A673 (cell line): ENCODE data around the gene SMARCD2. TPM values are rescaled to one million over a fixed set of nuclear protein-coding genes. Genes with fewer than 3 reads are reported as not detected.
"Not testable (repeated sequence)": the region's sequence is repeated elsewhere in the genome, so short reads cannot be mapped to it uniquely, and the experiment has no call there.

ENCODE experiments used
- BruUV-seq: library from RNA; stranded (reverse); fragments of 400-500 nt; replicated peaks from 2 replicates; lab custom pipeline; 2021; lab: Mats Ljungman, UMichigan
- CTCF ChIA-PET: fragments of 300-600 bp; sonication (Branson Sonifier 250); formaldehyde crosslinking; loops from one replicate; lab custom pipeline; 2022; ENCODE audit warnings: antibody characterized with exemption; lab: Charles Lee
- POLR2A ChIA-PET: fragments of 300-600 bp; sonication (Branson Sonifier 250); formaldehyde crosslinking; loops from one replicate; lab custom pipeline; 2022; ENCODE audit warnings: antibody characterized with exemption; ENCODE audit not compliant: low non-redundant PET; lab: Charles Lee
- DNase-seq: peaks from one replicate; pipeline ENCODE4 v3.0.0-alpha.2; 2015; ENCODE audit warnings: low spot score
- H3K27ac ChIP-seq: fragments of 200-600 bp; sonication (generic); 2 replicates; pipeline ENCODE4 v1.5.1; 2016; ENCODE audit warnings: mixed run types, low read depth, mild to moderate bottlenecking, mixed read lengths, antibody characterized with exemption, low read length; ENCODE audit not compliant: poor library complexity, severe bottlenecking
- H3K27me3 ChIP-seq: fragments of 200-600 bp; sonication (generic); replicated peaks from 2 replicates; pipeline ENCODE4 v1.6.1; 2017; ENCODE audit warnings: mixed run types, low read depth, mild to moderate bottlenecking, mixed read lengths, antibody characterized with exemption, low read length; ENCODE audit not compliant: insufficient read depth, poor library complexity
- H3K36me3 ChIP-seq: fragments of 200-600 bp; sonication (generic); 2 replicates; pipeline ENCODE4 v1.6.1; 2016; ENCODE audit warnings: mixed run types, mild to moderate bottlenecking, mixed read lengths, antibody characterized with exemption, low read length; ENCODE audit not compliant: insufficient read depth, poor library complexity, severe bottlenecking
- H3K4me1 ChIP-seq: fragments of 200-600 bp; sonication (generic); 2 replicates; pipeline ENCODE4 v1.6.1; 2017; ENCODE audit warnings: mixed run types, mild to moderate bottlenecking, mixed read lengths, antibody characterized with exemption, low read length; ENCODE audit not compliant: insufficient read depth, poor library complexity, severe bottlenecking
- H3K4me3 ChIP-seq: fragments of 200-600 bp; sonication (generic); 2 replicates; pipeline ENCODE4 v1.5.1; 2016; ENCODE audit warnings: low read depth, mixed run types, mild to moderate bottlenecking, mixed read lengths, low read length; ENCODE audit not compliant: poor library complexity, severe bottlenecking
- H3K9me3 ChIP-seq: fragments of 200-600 bp; sonication (generic); 2 replicates; pipeline ENCODE4 v1.6.1; 2016; ENCODE audit warnings: mixed run types, low read depth, mild to moderate bottlenecking, mixed read lengths, antibody characterized with exemption, low read length; ENCODE audit not compliant: poor library complexity, severe bottlenecking
- EZH2 ChIP-seq: fragments of 200-600 bp; sonication (generic); IDR thresholded peaks from 2 replicates; pipeline ENCODE4 v1.6.1; 2017; ENCODE audit warnings: borderline replicate concordance, low read depth, mild to moderate bottlenecking, mixed read lengths, antibody characterized with exemption, low read length; ENCODE audit not compliant: poor library complexity, severe bottlenecking
- intact Hi-C: fragments of 100-400 bp; cut with micrococcal nuclease; formaldehyde crosslinking; loops from one replicate; pipeline ENCODE4 v1.10.0; 2022; ENCODE audit not compliant: unreplicated experiment
- total RNA-seq: library from RNA; stranded (reverse); gene quantifications from 2 replicates; pipeline ENCODE4 v1.2.3, GENCODE V29; 2021
- TF ChIP-seq, protein P1 (sequence below): fragments of 300-800, 200-600 bp; sonication (generic); conservative IDR thresholded peaks from 2 replicates; pipeline ENCODE4 v1.5.1; 2017; ENCODE audit warnings: low read depth, mild to moderate bottlenecking, antibody characterized with exemption, low read length, moderate library complexity, mixed read lengths

SMARCD2 gene
- total RNA-seq, 1 experiment from 2014 or later = 71.9 TPM

DNA sequence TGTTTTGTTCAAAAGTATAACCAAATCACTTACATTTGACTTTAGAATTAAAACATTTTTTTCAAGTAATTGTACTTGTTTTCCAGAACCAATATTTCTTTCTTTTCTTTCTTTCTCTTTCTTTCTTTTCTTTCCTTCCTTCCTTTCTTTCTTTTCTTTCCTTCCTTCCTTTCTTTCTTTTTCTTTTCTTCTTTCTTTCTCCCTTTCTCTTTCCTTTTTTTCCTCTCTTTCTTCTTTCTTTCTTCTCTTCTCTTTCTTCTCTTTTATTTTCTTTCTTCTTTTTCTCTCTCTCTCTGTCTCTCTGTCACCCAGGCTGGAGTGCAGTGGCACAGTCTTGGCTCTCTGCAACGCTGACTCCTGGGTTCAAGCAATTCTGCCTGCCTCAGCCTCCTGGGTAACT is 41.7 kb downstream of the SMARCD2 start:
- peaks cover 97% of the 10 kb centered on the region for H3K36me3 ChIP-seq
- intact Hi-C loops = no loop called here
- ChIA-PET POLR2A (no interaction called here), CTCF (no interaction called here)
- no peaks in the 10 kb centered on the region for H3K9me3 ChIP-seq
- no peak for TF ChIP-seq EZH2
- TF ChIP-seq, protein P1, sequence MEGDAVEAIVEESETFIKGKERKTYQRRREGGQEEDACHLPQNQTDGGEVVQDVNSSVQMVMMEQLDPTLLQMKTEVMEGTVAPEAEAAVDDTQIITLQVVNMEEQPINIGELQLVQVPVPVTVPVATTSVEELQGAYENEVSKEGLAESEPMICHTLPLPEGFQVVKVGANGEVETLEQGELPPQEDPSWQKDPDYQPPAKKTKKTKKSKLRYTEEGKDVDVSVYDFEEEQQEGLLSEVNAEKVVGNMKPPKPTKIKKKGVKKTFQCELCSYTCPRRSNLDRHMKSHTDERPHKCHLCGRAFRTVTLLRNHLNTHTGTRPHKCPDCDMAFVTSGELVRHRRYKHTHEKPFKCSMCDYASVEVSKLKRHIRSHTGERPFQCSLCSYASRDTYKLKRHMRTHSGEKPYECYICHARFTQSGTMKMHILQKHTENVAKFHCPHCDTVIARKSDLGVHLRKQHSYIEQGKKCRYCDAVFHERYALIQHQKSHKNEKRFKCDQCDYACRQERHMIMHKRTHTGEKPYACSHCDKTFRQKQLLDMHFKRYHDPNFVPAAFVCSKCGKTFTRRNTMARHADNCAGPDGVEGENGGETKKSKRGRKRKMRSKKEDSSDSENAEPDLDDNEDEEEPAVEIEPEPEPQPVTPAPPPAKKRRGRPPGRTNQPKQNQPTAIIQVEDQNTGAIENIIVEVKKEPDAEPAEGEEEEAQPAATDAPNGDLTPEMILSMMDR = no peak
- H3K27me3 ChIP-seq = no peaks in the 10 kb centered on the region
- H3K27ac ChIP-seq = no peak overlapping the region
- DNase-seq = no peak
- no peaks in the 10 kb centered on the region for H3K4me1 ChIP-seq
- no TSS peak for BruUV-seq
- no peak overlapping the region for H3K4me3 ChIP-seq

DNA sequence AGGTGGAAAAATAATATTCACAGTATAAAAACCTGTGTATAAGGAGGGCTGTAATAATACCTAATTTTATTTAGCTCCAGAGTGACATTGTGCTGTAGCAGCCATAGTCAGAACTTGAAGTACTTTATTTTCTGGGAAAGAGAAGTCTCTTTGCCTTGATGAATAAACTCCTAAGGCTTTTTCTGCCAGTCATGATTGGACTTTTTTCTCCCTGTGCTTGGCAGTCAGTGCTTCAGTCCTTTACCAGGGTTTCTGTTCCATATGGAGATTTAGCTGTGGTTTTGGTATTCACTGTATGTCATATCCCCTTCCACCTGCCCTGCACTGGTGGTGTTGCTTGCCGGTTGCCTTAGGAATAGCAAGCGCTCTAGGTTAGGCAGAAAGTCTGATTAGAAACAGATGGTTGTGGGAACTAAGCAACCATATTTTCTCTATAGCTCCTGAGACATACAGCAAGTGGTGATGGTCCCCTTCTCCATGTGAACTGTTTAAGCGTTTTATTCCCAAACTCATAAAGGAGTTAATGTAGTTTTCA is 43.8 kb downstream of the SMARCD2 start:
- no peak for DNase-seq
- Histone ChIP-seq H3K27me3 (no peaks in the 10 kb centered on the region), H3K36me3 (peaks cover 97% of the 10 kb centered on the region), H3K4me1 (no peaks in the 10 kb centered on the region), H3K4me3 (no peak overlapping the region), H3K27ac (no peak overlapping the region), H3K9me3 (no peaks in the 10 kb centered on the region)
- BruUV-seq = no TSS peak
- ChIA-PET POLR2A (no interaction called here), CTCF (no interaction called here)
- intact Hi-C loops = no loop called here
- TF ChIP-seq, protein P1 = no peak
- TF ChIP-seq EZH2 = no peak

DNA sequence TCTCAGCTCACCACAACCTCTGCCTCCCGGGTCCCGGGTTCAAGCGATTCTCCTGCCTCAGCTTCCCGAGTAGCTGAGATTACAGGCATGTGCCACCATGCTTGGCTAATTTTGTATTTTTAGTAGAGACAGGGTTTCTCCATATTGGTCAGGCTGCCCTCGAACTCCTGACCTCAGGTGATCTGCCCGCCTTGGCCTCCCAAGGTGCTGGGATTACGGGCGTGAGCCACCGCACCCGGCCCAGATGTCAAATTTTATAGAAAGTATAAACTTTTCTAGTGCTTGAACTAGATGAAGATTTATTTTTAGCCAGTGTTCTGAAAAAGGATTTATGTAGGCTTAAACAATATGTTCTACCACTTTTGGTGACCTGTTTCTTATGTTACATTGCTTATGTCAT is 46.1 kb downstream of the SMARCD2 start:
- H3K27ac ChIP-seq, intact Hi-C loops, H3K4me1 ChIP-seq, DNase-seq, BruUV-seq, H3K4me3 ChIP-seq, H3K9me3 ChIP-seq, CTCF ChIA-PET, POLR2A ChIA-PET, H3K27me3 ChIP-seq: not testable (repeated sequence)
- H3K36me3 ChIP-seq = peaks cover 100% of the 10 kb centered on the region

GRCh38 chr17:63792055-63792729 is 50.3 kb downstream of the SMARCD2 start:
- ChIA-PET CTCF (no interaction called here), POLR2A (no interaction called here)
- no peak overlapping the region for H3K27ac ChIP-seq
- DNase-seq = no peak
- H3K27me3 ChIP-seq = no peaks in the 10 kb centered on the region
- no peaks in the 10 kb centered on the region for H3K9me3 ChIP-seq
- no peak overlapping the region for H3K4me3 ChIP-seq
- peaks cover 91% of the 10 kb centered on the region for H3K36me3 ChIP-seq
- BruUV-seq = no TSS peak
- intact Hi-C loops = no loop called here
- no peak for TF ChIP-seq EZH2
- H3K4me1 ChIP-seq = no peaks in the 10 kb centered on the region
